HL-60/S4 treated with phorbol 12-myristate 13-acetate at 8.2 ng/mL for 4 days and 3 days (cell line): Measurements from ENCODE around the gene ZBED5.
"Not testable (repeated sequence)": the region's sequence is repeated elsewhere in the genome, so short reads cannot be mapped to it uniquely, and the experiment has no call there.

Source experiments
- in situ Hi-C: fragments of 300-500 bp; cut with MboI; formaldehyde crosslinking; loops from 2 replicates; pipeline ENCODE4 v1.15.0; 2022; ENCODE audit warnings: low sequenced_read_pairs

ZBED5 gene

DNA sequence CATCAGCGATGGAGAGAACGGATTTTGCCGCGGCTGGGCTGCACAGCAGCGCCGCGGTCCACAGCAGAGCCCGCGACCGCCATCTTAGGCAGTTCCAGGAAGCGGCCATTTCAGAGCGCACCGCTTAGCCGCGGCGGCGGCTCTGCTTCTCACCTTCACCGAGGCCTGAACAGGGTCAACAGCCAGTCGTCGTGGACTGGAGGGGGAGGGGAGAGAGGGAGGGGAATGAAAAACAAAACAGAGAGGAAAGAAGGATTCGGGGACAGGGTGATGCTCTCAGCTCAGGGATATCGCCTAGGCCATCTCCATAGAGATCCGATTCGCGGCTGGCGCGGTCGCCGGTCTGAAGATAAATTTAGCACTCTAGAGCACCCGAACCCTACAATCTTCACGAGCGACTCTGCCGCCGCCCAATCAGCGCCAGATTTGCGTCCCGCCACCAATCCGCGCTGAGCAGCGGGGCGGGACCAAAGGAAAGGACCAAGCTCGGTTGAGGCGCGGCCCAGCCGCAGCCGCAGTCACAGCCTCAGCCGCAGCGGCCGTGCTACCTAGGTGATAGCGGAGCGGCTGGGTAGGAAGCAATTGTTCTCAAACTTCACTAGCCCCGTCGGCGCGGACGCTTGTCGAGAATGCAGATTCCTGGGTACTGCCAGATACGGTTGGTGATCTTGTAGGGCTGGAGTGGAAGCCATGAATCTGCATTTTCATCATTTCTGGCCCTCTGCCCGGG, at the start of gene ZBED5:
TSS of gene ZBED5 (minus strand) at position 345 of the 730 bp plus-strand sequence. CDS start 3,108 bp downstream, outside the sequence.
- in situ Hi-C loops = no loop called here

DNA sequence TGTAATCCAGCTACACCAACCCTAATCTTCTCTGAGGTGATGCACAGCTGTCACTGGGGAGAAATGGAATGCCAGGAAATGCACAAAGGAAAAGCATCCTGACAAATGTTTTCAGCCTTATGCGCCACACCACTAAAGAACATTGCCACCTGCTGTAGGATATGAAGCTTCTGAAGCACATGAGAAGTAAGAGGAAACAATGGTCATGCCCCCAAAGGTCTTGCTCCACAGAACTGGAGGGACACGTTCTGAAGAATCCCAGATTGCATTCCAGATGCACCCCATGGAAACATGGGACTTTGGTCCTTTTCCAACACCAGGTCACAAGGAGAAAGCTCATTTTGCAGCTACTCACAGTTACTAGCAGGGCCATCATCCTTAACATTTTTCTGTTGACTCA, 48.7 kb upstream of the ZBED5 start:
- in situ Hi-C loops = no loop called here

DNA sequence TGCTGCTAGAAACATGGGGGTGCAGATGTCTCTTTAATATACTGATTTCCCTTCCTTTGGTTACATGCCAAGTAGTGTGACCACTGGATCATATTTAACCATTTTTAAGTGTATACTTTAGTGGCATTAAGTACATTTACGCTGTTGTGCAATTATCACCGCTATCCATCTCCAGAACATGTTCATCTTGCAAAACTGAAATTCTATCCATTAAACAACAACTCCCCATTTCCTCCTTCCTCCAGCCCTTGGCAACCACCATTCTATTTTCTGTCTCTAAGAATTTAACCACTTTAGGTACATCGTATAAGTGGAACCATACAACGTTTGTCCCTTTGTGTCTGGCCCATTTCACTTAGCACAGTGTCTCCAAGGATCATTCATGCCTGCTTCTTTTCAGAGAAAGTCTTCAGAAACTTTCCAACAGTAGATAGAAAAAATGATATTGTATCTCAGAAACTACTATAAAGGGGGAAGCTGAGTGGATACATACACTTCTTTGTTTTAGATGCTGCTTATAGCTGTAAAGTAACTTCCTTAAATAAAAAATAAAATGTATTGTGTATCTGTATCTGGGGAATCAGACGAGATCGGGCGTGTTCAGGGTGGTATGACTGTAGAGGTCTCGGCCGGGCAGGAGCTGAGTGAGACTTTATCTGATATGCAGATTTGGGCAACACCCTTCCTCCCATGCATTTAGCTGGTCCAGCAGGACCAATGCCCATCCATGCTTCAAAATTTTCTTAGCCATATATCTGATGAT, 44.6 kb upstream of the ZBED5 start:
- in situ Hi-C loops = no loop called here

DNA sequence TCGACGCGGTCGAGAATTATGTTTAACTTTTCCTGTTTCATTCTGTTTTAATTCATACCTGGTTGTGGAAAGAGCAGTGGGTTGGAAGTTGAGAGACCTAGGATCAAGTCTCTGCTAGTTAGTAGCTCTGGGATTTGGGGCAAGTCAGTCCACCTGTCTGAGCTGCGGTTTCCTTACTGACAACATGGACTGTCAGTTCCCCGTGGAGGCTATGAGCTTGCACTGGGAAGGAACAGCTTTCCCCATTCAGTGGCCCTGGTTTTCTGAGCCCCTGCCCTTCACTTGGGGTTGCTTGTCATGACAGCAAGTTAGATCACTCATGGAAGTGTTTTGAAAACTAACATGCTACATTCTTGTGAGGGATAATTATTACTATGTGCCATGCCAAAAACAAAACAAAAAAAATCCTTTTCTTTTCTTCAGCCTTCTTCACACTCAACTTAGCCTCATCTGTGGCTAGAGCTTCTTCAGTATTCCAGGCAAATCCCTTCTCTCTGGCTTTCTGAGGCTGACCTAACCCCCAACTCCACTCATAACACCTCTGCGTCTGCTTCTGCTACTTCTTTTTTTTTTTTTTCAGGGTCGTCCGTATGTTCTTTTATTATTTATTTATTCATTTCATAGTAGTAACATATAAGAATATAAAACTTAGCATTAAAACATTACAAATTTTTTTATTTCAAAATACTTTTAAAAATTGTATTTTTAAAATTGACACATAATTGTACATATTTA, 43.0 kb upstream of the ZBED5 start:
- in situ Hi-C loops = no loop called here

DNA sequence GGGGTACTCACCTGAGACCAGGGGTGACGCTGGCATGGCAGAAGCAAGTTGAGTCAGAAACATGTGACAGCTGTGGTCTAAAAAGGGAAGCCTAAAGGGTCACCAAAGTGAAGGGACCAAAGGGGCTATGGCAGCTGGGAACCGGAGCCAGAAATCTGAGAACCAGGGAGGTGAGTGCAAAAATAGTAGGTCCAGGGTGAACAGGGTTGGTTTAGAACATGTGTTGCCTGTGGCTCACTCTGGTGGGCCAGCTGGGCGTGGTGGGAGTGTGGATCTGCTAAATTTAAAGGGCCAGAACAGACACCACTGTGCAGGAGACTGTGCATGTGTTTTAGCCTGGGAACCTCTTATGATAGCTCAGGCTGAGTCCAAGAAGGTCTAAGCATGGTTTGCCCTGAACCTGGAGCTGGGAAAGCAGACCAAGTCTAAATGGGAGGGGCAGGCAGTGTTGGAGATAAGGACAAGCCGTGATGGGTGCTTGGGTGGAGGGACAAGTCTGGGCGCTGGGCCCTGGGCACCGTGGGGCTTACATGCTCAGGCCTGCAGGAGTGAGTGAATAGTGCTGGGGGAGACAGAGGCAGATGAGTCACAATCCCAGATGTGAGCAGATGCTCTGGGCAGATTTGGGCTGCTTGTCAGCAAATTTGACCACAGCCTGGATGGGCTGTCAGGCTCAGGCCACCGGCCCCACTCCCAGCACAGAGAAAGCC, 41.4 kb upstream of the ZBED5 start:
- in situ Hi-C loops = no loop called here

DNA sequence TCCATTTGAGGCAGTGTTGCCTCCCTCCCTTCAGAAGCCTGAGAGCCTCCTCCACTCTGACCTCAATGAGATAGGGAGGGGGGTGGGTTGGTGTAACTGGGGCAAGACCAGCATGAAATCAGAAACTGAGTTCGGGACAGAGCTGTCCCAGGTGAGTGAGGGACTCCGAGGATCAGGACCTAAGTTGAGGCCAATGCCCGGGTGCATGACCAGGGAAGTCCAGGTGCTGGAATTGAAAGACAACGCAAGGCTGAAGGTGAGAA, 40.8 kb upstream of the ZBED5 start:
- in situ Hi-C loops = no loop called here

DNA sequence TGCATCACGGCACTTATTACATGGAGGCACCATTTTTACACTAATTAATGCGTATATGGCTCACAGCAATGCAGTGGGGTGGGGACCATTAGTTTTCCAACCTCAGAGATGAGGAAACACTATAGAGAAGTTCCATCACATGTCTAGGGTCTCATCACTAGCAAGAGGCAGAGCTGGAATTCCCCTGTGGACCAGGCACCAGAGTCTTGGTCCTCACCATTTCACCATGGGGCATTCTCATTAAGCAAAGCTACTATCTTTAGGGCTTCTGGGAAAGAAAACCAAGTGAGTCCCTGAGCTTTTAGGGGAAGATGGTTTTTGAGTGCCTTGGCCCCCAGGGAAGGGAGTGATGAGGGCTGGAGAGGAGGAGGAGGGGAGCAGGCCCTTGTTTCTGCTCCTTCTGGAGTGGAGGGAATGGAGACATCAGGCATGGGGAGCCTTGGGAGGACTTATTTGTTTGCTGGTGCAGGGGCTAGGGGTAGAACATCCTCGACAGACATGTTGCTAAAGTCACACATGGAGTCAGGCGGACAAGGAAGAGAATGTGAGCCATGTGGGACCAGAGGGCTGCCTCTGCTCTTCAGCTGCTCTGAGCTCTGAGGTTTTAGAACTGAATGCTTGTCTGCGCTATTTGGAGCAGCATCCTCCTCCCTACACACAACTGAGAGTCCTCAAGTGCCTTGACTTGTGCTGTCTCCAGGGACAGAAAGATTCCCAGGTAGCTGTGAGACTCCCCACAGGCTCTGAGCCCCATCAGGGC, 40.3 kb upstream of the ZBED5 start:
- in situ Hi-C loops = no loop called here

DNA sequence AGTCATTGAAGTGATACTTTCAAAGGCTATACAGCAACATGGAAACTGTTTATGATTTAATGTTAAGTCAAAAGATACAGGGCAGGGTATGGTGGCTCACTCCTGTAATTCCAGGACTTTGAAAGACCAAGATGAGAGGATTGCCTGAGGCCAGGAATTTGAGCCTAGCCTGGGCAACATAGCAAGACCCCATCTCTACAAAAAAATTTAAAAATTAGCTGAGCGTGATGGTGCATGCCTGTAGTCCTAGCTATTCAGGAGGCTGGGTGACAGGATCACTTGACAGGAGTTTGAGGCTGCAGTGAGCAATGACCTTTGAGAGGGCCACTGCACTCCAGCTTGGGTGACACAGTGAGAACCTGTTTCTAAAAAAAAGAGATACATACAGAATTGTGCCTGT, 39.3 kb upstream of the ZBED5 start:
- in situ Hi-C loops = no loop called here

DNA sequence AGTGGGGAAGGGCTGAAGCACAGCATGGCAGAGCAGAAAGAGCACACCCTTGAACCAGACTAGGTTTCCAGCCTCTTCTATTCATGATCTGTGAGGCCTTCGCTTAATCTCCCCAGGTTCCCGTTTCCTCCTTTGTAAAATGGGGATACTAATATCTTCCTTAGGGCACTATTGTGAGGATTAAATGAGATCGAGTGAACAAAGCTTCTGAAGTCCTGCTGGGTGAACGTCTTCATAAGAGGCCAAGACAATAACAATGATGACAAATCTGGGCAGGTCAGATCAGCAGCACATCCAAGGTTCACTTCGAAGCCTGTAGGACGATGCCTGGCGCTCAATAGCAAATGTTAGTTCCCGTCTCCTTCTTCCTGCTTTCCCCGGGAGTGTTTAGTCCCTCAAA, 38.6 kb upstream of the ZBED5 start:
- in situ Hi-C loops = no loop called here

DNA sequence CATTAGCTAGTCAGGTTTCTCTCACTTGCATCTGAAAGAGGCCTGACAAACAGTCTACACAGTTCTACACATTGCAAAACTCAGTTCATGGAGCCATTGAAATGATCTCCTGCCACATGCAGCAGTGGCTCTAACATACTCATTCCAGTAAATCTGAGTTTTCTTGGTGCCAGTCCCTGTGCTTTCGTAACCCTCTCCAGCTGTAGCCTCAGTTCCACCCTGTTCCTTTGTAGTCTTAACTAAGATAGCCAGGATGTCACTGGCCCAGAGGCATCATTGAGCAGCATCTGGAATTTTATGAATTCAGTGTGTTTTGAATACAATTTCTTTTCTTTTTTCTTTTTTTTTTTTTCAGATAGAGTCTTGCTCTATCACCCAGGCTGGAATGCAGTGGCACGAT, 37.4 kb upstream of the ZBED5 start:
- in situ Hi-C loops = no loop called here

DNA sequence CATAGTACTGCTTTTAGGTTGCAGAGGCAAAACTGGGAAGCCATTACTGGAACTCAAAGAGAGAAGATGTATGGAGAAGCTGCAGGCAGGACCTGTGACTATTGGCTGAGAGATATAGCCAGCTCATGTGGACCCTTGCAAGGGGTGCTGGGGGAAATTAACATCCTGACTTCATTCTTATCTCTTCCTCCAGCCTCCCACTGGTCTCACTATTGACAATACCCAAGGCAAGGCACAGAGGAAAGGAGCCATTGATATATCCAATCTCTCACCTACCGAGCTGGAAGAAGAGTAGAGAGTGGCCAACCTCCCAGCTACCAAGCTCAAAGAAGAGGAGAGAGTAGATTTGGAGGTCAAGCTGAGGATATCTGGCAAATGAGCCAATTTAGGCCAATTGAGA, 36.8 kb upstream of the ZBED5 start:
- in situ Hi-C loops = no loop called here

DNA sequence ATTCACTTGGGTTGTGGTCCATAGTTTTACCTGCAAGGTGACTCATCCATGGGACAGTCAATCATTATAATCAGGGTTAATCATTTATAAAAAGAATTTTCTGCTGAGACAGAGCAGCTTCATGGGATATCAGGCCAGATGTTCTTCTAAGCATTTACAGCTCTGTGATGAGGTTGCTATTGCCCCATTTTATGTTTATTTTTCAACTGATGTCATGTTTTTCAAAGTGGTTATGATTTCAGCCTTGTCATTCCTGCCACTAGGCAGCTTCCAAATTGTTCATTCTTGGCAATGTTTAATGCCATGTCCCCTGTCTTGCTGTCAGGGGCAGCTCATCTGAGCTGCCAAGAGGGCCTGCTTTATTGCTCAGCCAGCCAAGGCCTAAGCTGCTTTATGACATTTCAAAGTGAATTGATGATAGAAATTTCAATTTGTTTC, 35.9 kb upstream of the ZBED5 start:
- in situ Hi-C loops = no loop called here

DNA sequence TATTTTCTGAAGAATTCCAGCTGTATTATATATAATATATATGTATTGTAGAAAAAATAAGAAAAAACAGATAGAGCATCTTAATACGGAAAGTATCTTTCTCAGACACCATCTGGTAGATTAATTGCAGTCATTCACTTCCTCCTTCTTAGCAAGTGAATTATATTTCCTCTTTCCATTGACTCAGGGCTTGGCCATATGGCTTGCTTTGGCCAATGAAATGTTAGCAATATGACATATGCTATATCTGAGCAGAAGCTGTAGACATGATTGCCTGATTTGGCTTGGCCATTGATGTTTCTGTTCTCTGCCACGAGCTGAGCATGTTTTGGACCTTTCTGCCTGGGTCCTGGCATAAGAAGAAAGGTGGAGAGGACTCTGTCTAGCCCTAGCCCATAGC, 34.4 kb upstream of the ZBED5 start:
- in situ Hi-C loops = no loop called here

DNA sequence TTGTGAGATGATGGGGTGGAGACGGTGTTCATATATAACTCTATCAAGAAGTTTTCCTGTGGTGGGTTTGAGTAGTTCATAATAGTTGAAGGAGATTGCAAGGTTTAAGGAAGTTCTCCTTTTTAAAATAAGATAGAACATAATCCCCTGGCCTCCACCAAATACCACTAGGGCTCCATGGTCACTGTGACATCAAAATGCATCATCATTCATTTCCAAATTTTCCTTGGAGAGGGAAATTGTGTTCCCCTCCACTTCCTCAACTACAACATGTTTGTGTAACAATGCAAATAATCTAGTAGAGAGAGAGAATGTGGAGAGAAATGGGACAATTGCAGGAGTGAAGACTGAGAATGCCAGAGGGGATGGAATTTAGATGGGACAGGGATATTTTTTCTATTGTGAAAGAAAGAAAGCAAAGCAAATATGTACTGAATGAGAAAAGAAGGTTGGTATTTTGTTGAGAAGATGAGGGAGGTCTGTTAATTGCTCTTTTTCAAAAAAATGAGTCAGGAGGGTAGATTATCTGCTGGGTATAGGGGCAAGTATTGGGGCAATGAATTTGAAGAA, 33.4 kb upstream of the ZBED5 start:
- in situ Hi-C loops = no loop called here

DNA sequence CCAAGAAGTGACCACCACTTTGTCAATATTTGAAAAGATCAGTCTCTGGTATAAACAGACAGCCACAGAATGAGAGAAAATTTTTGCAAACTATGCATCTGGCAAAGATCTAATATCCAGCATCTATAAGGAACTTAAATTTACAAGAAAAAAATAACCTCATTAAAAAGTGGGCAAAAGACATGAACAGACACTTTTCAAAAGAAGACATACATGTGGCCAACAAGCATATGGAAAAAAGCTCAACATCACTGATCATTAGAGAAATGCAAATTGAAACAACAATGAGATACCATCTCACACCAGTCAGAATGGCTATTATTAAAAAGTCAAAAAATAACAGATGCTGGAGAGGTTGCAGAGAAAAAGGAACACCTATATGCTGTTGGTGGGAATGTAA, 32.2 kb upstream of the ZBED5 start:
- in situ Hi-C loops = not testable (repeated sequence)

DNA sequence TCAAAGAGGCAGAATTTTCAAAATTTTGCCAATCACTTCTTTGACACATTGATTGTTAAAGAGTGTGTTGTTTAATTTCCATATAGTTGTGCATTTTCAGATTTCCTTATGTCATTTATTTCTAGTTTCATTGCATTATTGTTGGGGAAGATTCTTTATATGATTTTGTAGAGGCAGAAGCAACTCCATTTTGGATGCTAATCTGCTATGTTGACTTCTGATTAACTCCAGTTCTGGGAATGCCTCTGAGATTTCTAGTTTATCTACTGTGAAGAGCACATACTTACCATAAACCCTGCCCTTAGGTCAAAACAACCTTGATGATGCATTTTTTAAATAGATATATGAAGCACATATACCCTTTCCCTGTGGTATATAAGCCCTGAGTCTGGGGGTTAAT, 29.5 kb upstream of the ZBED5 start:
- in situ Hi-C loops = no loop called here

DNA sequence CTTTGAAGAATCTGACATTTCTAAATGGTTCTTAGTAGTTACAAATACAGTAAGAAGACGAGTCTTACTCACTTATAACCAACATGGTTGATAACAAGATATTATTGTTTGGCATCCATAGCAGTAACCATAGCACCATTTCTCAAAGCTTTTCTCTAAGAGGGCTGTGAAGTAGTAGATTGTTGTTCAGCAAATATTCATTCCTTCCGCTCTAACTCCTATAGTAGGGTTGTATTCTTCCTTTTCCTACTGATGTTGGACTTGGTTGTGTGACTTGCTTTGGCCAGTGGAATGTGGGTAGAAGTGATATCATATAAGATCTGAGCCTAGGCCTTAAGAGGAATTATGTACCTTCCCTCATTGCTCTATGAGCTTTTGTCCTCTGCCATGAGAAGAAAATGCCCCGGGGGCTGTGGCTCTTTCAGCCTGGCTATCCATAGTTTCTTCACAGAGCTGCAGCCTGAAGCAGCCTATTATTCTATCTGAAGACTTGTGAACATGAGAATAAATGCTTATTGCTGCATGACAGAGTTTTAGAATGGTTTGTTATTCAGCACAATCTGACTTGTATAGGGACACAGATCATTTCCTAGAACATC, 28.9 kb upstream of the ZBED5 start:
- in situ Hi-C loops = no loop called here

DNA sequence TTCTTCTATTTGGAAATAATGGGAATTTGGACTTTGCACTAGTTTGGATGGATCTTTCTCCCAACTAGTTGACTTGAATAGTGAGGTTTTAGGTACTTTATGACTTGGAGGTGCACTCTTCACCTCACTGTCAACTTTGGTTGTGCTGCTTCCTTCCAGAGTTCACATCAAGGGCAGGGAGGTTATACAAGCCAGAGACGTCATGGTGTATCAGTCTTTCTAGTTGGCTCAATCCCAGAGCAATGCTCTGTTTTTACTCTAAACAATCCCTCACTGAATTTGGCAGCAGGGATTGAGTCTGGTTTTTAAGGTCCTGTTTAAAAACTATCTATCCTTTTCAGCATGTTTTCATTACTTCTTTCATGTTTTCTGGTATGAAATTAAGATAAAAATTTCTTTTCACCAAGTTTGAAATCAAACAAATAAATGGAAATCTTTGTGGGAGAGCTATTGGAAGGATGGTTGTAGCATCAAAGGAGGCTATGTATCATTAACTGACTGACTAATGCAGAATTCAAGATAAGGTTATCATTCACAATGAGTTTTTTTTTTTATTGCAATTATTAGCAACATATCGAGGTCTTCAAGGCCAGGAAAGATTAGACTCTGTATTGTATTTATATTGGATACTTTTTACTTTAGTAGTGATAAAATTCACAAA, 28.0 kb upstream of the ZBED5 start:
- in situ Hi-C loops = no loop called here

DNA sequence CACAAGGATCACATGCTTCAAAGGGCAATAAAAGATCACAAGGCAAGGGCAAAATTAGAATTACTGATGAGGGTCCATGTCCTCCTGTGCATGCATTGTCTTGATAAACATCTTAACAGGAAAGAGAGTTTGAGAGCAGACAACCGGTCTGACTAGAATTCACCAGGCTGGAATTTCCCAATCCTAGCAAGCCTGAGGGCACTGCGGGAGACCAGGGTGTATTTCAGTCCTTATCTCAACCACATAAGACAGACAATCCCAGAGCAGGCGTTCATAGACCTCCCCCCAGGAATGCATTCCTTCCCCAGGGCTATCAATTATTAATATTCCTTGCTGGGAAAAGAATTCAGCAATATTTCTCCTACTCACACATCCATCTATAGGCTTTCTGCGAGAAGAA, 26.4 kb upstream of the ZBED5 start:
- in situ Hi-C loops = not testable (repeated sequence)
